Stimulated activated CD8-positive, alpha-beta memory T cell treated with anti-CD3 and anti-CD28 coated beads, Interleukin-12 subunit alpha, Interleukin-12 subunit beta, amount 100 ng/mL, for 24 hours (primary cell): ENCODE data around the gene VSIG10L2.

Experiments used
- DNase-seq: peaks from one replicate; pipeline ENCODE4 v3.0.0-alpha.2; 2020; ENCODE audit errors: extremely low read depth

Gene VSIG10L2

DNA sequence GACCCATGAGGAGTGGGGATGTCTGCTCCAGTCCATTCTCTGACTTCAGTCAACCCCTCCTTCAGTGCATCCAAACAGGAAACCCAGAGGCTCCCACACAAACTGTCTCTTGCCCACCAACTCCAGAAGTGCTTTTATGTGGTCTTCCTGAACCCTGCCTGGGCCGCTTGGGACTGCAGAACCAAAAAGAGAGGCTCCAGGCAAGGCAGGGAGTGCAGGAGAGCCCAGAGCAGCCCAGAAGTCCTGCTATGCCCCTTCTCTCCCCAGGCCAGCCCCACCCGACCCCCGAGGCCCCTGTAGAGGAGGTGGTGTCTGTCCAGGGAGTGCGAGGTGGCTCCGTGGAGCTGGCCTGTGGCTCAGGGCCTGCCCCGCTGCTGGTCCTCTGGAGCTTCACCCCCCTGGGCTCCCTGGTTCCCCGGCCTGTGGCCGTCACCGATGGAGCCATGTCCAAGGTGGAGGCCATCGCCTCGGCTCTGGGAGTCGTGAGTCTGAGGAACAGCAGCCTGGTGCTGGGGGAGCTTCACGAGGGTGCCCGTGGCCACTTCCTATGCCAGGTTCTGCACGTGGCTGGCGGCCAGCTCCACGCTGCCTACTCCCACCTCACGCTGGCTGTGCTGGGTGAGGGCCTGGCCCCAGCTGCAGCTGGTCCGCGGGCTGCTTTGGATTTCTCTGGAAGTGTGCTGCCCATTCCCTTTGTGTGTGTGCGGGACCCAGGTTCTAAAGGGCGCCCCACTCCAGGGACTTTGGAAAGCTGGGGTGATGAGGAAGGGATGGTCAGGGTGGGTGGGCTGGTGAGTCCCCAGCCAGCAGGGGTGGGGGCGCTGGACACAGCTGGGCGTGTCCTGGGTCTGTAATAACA, 1.8 kb downstream of the VSIG10L2 start:
- DNase-seq: no peak

DNA sequence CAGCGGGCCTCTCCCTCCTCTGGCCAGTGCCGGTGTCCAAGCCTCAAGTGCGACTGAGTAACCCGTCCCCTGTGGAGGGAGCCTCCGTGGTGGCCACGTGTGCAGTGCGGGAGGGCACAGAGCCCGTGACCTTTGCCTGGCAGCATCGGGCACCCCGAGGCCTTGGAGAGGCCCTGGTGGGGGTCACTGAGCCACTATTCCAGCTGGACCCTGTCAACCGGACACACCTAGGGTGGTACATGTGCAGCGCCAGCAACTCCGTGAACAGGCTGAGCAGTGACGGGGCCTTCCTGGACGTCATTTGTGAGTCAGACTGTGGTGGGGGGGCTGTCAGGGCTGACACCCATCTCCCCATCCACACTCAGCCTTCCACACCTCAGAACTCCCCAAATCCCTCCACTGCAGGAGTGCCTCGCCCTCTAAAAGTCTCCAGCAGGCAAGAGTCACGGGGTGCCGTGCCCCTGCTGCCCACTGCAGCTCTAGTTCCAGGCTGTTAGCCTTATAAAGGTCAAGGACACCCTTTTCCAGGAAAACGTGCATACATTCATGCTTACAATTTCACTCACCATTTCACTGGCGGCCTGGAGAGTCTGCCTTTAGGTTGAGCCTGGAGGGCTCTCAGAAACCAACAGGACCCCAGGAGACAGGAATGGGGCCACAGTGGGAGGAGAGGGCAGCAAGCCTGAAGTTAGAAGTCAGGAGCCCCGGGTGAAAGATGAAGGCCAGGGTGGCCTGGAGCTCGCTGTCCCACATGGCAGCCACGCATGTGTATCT, 2.6 kb downstream of the VSIG10L2 start:
- no peak for DNase-seq

DNA sequence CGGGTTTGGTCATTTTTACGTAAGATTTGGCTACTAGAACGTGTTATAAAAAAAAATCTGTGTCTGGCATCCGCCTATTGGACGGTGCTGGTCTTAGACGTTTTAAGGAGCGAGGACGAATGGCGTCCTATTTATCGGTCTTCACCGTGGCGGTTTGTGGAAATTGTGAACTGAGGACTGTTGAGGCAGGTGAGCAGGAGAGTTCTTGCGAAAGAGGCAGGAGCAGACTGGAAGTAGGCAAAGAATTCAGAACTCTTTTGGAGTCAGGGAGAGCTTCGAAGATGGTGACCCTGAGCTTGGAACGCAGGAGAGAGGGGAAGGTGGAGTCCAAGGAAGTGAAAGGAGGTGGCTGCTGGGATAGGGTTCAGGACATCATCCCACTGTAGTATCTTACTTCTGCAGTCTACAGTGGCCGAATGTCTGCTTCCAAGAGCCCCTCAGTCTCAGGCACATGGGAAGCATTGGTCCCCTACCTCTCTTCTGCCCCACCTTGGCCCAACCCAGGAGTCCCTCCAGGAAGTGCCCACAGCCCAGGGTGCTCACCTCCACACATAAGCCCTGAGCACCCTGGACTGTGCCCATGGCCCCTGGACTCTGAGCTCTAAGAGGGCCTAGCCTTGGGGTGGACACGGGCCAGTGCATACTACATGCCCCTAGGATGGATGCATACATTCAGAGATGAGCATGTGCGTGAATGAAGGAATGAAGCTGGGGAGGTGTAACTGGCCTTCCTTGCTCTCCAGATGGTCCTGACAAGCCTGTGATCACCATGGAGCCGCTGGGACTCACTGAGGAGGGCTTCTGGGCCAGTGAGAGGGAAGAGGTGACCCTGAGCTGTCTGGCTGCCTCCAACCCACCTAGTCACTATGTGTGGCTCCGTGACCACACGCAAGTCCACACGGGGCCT, 3.7 kb downstream of the VSIG10L2 start:
- DNase-seq: no peak

DNA sequence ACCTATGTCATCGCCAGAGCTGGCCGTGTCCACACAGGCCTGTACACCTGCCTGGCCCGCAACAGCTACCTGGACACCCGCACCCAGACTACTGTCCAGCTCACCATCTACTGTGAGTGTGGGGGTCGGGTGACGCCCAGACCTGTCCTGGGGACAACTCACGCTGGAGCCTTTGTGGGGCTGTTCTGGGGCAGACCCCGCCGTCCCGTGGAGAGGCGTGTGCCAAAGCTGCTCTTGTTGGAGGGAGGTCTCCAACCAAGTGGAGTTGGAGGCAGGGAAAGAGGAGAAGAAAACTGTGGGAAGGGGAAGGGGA, 4.3 kb downstream of the VSIG10L2 start:
- no peak for DNase-seq

DNA sequence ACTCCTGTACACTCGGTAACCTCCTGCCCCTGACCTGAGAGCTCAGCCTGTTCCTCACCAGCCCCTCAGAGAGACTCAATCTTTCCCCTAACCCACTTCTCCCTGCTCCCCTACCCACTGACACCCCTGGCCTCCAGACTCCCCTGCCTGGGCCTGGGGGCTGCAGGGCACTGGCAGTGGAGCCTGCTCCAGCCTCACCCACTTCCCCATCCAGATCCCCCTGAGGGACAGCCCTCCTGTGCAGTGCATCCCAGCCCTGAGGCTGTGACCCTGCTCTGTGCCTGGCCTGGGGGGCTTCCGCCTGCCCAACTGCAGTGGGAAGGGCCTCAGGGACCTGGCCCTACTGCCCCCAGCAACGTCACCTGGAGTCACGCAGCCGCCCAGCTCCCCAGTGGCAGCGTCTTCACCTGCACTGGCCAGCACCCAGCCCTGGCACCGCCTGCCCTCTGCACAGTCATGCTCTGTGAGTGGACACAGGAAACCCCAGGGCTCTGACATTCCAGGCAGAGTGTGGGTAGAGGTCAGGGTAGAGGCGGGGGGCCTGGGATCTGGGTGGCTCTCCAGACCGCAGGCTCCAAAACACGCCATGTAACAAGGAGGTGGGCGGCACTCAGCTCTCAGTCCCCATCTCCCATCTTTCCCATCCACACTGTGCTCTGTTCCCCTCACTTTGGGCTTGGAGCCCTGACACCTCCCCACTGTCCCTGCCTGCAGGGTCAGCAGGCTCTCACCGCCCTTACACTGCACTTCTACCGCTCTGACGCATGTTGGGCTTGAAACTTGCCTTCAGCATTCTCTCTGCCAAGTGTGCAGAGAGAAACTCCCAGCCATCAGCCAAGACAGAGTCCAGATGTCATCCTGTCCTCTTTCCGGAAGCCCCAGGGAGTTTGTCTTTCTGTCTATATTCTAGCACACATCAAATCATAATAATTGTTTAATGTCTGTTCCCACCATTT, 5.1 kb downstream of the VSIG10L2 start:
- no peak for DNase-seq

DNA sequence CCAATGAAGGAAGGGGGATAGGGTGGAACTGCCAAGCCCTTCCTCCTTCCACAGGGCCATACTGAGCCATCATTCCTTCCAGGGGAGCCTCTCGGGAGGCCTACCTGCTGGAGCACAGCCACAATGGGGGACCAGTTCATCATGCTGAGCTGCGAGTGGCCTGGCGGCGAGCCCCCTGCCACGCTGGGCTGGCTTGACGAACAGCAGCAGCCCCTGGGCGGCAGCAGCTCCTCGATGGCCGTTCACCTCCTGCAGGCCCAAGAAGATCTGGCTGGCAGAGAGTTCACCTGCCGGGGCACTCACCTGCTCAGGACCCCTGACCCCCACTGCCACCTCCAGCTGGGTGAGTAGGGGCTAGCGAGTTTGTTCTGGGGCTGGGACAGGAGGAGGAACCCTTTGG, 5.9 kb downstream of the VSIG10L2 start:
- DNase-seq: no peak

DNA sequence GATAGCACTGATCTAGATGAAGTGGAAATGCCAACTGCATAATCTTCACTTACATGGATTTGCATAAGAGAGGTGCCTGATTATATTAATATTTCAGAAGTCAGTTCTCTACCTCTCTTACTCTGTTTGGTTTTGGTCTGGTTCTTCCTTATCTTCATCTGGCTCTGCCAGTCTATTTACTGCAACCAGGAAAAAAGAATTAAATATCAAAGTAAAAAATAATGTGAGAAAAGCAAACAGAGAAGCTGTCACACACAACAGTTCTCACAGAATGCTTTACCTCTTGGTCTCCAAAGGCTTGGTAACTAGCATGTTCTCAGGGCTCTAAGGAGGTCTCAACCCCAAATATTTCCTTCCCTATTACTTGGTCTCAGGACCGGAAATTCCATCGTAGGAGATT, 6.7 kb downstream of the VSIG10L2 start:
- no peak for DNase-seq

DNA sequence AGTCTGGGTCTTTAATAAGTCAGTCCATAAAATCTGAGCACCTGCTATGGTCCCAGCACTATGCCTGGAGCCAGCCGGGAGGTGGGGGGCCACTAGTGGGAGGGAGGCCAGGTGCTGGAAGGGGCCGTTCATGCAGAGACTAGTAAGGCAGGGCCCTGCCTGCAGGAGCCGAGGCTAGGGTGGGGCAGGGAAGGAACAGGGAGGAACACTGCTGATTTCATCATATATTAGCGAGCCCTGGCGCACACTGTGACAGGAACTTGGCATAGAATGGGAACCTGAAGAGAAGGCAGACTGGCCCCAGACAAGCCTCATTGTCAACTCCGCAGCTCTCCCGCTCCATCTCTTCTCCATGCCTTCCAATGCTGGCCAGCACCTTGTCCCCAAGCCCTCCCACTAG, 7.1 kb downstream of the VSIG10L2 start:
- no peak for DNase-seq

DNA sequence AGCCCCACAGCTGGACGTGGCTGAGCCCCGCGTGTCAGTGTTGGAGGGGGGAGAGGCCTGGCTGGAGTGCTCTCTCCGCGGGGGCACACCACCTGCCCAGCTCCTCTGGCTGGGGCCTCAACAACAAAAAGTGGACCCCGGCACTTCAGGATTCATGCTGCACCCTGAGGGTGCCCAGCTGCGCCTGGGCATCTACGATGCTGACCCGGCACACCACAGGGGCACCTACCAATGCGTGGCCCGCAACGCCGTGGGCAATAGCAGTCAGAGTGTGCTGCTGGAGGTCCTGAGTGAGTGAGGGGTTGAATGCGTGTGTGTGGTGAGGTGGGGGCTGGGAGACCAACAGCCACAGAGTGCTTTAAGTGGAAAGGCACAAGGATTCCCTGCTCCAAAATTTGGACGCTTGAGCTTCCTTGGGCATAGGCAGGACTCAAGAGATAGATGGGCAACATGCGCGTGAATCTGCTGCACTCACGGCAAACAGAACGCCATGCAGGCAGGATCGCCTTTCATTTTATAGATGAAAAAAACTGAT, 7.6 kb downstream of the VSIG10L2 start:
- DNase-seq: no peak

DNA sequence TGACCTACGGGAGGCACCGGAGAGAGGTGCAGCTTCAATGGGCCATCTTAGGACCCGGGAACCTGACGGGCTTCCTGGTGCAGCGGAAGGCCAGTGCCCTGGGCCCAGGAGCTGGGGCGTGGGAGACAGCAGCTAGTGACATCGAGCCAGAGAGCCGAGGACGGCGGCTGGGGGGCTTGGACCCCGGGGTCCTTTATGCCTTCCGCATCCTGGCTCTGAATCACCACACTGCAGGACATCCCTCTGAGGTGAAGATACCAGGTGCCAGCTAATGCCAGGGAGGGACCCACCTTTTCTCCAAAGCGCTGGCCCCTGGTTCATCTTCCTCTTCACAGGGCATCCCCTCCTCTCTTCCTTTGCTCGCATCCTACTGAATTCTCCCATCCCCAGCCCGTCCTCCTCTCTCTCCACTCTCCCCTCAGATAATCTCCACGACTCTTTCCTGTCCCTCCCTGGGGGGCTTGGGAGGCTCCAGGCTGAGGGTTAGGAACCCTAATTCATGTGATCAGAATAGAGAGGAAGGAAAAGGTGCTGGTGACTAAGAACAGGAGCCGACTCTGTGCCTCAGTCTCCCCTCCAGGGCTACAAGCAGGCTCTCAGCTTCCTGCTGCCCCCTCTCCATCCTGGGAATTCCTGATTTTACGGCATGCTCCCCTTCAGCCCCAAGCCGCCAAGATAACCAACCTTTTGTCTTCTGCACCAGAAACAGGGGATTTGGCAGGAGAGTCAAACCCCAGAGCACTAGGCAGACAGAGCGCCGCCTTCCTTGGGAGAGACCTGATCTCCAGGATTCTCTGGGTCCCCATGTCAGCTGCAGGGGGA, 8.5 kb downstream of the VSIG10L2 start:
- no peak for DNase-seq

DNA sequence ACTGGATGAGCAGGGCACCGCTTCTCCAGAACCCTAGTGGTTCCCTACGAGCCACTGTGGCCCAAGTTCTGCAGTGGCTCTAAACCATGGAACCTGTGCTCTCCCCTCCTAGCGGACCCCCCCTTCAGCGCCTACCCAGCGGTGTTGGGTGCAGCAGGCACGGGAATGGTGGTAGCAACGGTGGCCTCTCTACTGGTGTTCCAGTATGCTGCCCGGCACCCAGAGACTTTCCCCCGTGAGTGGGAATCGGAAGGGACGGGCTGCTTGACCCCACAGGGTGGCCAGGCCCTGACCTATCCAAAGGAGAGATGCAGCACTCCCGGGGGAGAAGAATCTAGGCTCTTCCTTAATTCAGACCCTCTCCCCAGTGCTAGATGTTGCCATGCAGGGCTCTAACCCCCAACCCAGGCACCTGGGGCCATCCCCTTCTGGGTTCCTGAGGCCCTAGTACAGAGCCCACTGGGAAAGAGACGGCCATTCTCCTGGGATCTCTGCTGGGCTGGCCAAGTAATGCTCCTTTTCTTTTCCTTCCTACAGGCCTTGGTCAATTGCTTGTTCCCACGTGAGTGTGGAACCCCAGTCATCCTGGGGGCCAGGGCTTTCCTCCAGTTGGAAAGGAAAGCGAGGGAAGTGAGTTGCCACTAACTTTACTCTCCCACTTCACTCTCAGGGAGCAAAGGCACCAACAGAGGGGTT, 9.2 kb downstream of the VSIG10L2 start:
- no peak for DNase-seq

DNA sequence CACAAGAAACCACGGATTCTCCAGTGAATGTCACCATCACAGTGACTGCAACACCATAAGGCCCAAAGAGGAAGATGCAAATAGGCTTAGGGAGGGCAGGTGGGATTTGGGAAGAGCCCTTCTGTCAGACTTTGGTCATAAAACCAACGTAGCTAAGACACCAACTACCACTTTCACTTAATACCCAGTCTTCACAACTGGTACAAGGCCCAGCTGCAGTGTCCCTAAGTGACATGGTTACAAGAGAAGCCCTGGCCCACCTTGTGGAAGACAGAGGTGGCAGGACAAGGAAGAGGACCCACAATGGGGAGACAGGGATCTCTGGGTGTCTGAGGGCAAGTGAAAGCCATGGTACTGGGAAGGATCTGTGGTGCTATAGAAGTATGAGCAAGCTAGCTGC, 10.0 kb downstream of the VSIG10L2 start:
- DNase-seq: no peak

DNA sequence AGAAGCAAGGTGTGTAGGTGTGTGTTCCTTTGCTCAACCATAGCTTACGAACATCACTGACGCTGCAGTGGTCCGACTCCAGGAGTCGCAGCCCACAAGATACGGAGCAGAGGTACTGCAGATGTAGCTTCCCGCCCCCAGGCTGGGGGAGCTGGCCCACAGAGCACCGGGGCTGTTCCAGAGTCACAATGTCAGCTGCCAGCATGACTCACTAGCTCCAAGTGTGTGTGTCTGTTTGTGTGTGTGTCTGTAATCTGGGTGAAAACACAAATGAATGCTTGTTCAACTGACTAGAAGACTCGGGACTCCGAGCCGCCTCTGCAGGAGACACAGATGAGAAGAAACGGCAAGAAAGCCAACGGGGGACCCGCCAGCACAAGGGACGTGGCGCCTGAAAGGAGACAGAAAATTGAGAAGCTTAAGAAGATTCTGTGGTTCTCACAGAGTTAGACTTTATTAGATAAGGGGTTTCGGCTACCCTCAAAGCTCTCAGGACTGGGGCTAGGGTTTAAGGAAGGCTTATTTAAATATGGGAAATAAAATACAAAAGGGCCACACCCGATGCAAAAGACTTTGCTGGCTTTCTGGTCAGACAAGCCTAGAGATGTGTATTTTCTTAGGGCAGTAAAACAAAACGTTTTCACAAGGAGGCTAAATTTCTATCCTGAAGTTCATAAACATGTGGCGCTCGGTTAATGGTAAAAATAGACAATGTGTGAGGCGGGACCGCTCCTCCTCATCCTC, 10.7 kb downstream of the VSIG10L2 start:
- no peak for DNase-seq

DNA sequence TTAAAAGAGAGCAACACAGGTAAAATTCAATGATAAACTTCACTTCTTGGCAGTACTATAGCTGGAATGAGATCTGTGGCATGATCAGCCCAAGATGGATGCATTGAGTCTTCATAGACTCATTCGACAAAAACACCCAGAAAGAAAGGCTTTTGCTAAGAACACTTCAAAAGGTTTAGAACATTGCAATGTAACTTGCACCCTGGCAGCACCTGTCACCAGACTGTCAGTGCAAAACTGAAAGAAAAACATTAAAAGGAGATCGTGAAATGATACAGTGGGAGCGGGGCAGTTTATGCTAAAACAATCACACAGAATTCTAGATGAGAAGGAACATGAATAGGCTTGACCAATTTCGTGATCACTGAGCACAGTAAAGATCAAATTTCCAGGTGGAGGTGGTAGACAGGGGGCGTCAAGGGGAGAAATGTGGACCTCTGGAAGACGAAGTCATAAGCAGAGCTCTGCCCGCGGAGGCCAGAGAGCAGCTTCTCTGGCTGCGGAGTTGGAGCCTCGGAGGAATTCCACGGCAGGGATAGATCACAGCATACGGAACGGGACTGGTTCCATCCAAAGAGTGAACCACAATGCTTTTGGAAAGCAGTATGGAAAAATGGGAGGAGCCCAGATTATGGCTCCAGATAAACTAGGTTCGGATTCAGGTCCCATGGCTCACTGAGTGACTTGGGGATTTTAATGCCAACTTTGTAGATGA, 11.9 kb downstream of the VSIG10L2 start:
- no peak for DNase-seq

DNA sequence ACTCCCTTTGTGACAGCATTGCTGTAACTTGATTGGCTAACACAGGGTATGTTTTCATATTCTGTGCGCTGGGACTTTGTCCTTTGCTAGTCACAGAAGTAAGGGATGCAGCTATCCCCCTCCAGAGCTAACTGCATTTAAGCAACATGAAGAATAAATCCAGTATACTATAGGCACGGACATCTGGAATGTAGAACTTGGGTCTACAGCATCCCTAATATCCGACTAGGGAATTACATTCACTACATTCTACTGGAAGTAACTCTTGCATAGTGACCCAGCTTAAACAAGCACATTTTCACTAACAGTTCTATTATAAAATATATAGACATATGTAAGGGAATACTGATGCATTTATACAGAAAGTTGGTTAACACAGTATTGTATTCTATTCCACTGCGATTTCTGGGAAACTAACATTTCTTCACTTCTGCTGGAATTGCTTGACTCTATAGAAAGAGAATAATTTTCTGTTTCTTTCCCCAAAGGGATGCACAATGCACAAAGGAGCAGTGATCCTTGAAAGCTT, 13.1 kb downstream of the VSIG10L2 start:
- DNase-seq: no peak

DNA sequence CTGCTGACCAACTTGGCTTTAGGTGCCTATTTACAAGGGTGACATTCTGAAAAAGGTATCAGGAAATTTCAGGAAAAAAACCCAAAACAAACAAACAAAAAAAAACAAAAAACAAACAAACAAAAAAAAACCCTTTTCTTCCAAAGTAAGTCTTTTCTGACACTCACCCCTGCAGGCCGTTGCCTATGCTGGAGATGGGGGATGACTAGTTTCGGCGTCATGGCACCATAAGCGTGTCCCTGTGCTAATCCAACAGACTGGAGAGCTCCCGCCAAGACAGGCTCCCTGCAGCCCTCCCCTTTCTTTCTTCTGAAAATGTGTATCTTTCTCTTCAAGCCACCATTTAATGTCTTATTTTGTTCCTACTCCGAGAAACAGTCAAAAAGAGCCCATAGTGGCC, 13.7 kb downstream of the VSIG10L2 start:
- DNase-seq: no peak

DNA sequence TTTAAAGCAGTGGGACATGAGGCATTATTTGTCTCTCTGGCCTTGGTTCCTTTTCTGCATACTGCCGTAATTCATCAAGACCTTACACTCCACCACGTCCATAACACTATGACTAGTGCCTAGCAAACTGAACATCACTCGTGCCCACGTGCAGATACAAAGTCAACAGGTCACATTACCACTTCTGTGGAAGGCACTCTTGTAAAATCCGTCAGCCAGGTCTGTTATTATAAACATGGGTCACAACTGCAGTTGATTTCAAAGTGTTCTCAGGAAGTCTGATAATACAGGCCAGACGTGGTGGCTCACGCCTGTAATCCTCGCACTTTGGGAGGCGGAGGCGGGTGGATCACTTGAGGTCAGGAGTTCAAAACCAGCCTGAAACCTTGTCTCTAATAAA, 14.1 kb downstream of the VSIG10L2 start:
- no peak for DNase-seq

DNA sequence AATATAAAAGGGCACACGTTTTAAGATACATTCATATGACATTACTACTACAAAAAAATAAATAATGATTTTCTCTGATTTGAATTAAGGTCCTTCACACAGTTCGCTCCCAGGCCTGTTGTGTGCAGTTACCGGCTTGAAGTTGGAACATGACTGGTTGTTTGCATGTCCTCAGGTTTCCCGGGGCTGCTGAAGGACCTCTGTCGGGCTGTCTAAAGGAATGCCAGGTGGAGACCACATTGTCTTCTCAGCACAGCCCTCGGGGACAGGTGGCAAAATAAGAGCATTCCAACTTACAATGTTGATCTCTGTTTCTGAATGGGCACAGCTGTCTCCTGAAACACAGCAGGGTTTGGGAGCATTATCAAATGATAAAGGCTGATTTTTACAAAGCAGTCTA, 14.9 kb downstream of the VSIG10L2 start:
- DNase-seq: no peak
